HG02970 (cell line): ENCODE data around the gene PSD4.

Source experiments
- ATAC-seq: cut with Tn5 transposase; IDR thresholded peaks from one replicate; pipeline ENCODE4 v1.9.1; 2021; ENCODE audit warnings: mild to moderate bottlenecking, moderate library complexity, moderate number of reproducible peaks; ENCODE audit not compliant: unreplicated experiment, low FRiP score

Gene PSD4

DNA sequence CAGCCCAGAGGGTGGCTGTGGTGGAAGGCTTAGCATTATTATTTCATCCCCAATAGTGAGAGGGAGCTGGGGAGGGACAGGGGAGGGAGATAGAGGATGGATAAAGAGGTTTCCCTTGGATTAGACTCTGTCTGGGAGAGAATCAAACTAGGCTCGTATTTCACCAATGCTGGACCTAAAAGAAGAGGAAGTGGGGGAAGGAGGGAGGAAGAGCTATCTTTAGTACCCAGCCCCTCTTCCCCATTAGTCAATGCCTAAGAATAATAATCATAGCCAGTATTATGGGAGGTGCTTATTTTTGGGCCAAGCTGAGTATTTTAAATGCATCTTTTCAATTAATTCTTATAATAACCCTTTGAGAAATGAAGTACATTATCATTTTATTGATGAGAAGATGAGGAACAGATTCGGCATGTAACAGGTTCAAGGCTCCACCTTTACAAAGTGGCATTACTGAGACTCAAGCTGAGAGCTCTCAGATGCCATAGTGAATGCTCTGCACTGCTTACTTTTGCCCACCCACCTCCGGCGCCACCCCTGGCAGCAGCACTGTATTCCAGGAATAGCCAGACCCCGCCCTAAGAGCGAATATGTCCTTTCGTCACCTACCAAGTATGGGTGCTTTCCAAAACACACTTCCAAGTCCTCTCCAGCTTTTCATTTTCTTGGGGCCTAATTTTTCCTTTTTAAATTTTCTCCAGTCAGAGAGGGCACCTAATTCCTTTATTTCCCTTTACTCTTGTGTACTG lies 83.9 kb downstream of the PSD4 start:
- no peak for ATAC-seq

DNA sequence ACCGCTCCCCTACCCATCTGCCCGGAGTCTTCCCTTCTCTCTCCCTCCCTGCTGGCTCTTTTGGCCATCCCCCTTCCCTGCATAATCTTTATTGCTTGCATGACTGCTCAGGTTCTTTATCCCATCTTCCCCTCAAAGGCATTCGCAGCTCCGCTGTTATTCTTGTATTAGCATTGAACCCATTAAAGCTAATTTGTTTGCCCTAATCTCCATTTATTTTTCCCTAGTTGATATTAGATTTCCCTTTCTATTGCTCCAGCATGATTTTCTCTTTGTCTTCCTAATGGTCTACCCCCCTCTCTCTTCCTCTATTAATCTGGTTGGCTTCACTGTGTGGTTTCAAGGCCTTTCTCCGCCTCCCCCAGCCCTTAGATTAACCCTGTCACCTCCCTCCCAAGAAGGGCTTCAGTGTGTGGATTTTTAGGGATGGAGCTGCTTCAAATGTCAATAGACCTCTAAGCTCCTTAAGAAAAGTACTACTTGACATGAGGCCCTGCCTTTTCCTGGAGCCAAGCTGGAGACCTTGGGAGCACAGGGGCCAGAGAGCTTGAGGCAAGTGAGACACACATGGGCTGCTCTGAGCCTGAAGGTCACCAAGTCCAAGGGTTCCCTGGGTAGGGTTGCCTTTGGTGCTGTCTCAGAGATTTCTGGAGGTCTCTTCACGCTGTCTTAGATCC lies 84.8 kb downstream of the PSD4 start:
- ATAC-seq, result no peak
